Large intestine (tissue), 3 donors: ENCODE data around the gene RMI1. TPM values are rescaled to one million over a fixed set of nuclear protein-coding genes. Genes with fewer than 3 reads are reported as not detected.
"Not testable (repeated sequence)": the region's sequence is repeated elsewhere in the genome, so short reads cannot be mapped to it uniquely, and the experiment has no call there.

Source experiments
- DNase-seq, 2 donors: peaks; one replicate each; pipeline versions ENCODE4 v3.0.0 to v3.0.0-alpha.2; 2013
- H3K27ac ChIP-seq: one replicate; pipeline ENCODE4 v1.5.1; 2013; ENCODE audit warnings: low read length
- H3K27me3 ChIP-seq: 2 replicates; pipeline ENCODE4 v1.6.1; 2013; ENCODE audit warnings: low read length; ENCODE audit not compliant: control insufficient read depth, insufficient read depth
- H3K36me3 ChIP-seq: 2 replicates; pipeline ENCODE4 v1.6.1; 2013; ENCODE audit warnings: low read length; ENCODE audit not compliant: control insufficient read depth, insufficient read depth
- H3K4me1 ChIP-seq: one replicate; pipeline ENCODE4 v1.6.1; 2013; ENCODE audit warnings: low read length; ENCODE audit not compliant: control insufficient read depth, insufficient read depth
- H3K4me3 ChIP-seq: one replicate; pipeline ENCODE4 v1.5.1; 2013; ENCODE audit warnings: low read length
- H3K9me3 ChIP-seq: one replicate; pipeline ENCODE4 v1.6.1; 2013; ENCODE audit warnings: mild to moderate bottlenecking, low read depth, low read length, moderate library complexity; ENCODE audit not compliant: control insufficient read depth
- WGBS: methylation state at CpG from one replicate; pipeline ENCODE4 v1.1.5; 2013; ENCODE audit warnings: low lambda C conversion rate; ENCODE audit not compliant: insufficient coverage; 5-methylcytosine and 5-hydroxymethylcytosine counted together
- polyA plus RNA-seq: library from polyadenylated mRNA; unstranded; fragments of 120-200 nt; gene quantifications from one replicate; pipeline ENCODE4 v1.2.1, GENCODE V29; 2013

RMI1 gene
- polyA plus RNA-seq, 1 donor, result 12.0 TPM

DNA sequence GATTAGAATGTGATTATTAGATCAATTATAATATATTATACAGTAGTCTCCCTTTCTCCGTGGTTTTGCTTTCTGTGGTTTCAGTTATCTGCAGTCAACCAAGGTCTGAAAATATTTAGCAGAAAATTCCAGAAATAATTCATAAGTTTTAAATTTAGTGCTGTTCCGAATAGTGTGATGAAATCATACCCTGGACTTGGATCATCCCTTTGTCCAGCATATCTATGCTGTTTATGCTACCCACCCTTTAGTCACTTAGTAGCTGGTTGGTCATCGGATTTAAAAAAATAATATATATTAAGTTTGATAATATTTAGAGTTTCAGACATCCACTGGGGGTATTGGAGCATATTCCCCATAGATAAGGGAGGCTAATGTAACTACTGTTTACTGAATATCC lies 19.6 kb downstream of the RMI1 start:
- H3K27ac ChIP-seq, result no peak overlapping the region
- no peak for DNase-seq
- 100% methylated on average over 1 of the region's 3 CpGs for WGBS
- no peaks in the 10 kb centered on the region for H3K27me3 ChIP-seq
- peaks cover 3% of the 10 kb centered on the region for H3K4me1 ChIP-seq
- peaks cover 7% of the 10 kb centered on the region for H3K36me3 ChIP-seq
- H3K9me3 ChIP-seq, result peaks cover 2% of the 10 kb centered on the region
- H3K4me3 ChIP-seq, result no peak overlapping the region

DNA sequence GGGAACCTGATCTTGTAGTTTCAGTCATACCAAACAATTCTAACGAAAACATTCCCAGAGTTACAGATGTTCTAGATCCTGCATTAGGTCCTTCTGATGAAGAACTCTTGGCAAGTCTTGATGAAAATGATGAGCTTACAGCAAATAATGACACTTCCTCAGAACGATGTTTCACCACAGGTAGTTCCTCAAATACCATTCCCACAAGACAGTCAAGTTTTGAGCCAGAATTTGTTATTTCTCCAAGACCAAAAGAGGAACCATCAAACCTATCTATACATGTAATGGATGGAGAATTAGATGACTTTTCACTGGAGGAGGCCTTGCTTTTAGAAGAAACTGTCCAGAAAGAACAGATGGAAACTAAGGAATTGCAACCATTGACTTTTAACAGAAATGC lies 21.0 kb downstream of the RMI1 start:
- Histone ChIP-seq H3K4me1 (peaks cover 3% of the 10 kb centered on the region), H3K4me3 (no peak overlapping the region), H3K27me3 (no peaks in the 10 kb centered on the region), H3K9me3 (peaks cover 2% of the 10 kb centered on the region), H3K27ac (no peak overlapping the region), H3K36me3 (peaks cover 7% of the 10 kb centered on the region)
- WGBS, result no CpG with 5 or more reads among the region's 2 CpGs
- DNase-seq, result no peak

DNA sequence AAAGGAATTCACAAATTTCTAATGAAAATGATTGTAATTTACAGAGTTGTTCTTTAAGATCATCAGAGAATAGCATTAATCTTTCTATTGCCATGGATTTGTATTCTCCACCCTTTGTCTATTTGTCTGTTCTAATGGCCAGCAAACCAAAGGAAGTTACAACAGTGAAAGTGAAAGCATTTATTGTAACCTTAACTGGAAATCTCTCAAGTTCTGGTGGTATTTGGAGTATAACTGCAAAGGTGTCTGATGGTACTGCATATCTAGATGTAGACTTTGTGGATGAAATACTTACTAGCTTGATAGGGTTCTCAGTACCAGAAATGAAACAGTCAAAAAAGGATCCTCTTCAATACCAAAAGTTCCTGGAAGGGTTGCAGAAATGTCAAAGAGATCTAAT lies 21.7 kb downstream of the RMI1 start:
- no peak overlapping the region for H3K4me3 ChIP-seq
- H3K27ac ChIP-seq, result no peak overlapping the region
- peak in 1 of 2 donors; percentile 42 for DNase-seq
- H3K9me3 ChIP-seq, result peaks cover 4% of the 10 kb centered on the region
- peaks cover 7% of the 10 kb centered on the region for H3K36me3 ChIP-seq
- H3K4me1 ChIP-seq, result peaks cover 3% of the 10 kb centered on the region
- no peaks in the 10 kb centered on the region for H3K27me3 ChIP-seq

- WGBS, result 100% methylated on average over 1 of the region's 3 CpGs
These were observed 22.6 kb downstream of the RMI1 start for GRCh38 chr9:84003246-84003645.

GRCh38 chr9:84007662-84008061 lies 27.1 kb downstream of the RMI1 start:
- DNase-seq, result no peak
- WGBS, result 86% methylated on average over 1 of the region's 2 CpGs
- peaks cover 3% of the 10 kb centered on the region for H3K36me3 ChIP-seq
- no peak overlapping the region for H3K27ac ChIP-seq
- no peaks in the 10 kb centered on the region for H3K27me3 ChIP-seq
- H3K4me3 ChIP-seq, result no peak overlapping the region
- no peaks in the 10 kb centered on the region for H3K4me1 ChIP-seq
- H3K9me3 ChIP-seq, result peaks cover 3% of the 10 kb centered on the region

More at GRCh38 chr9:84003246-84003645, 22.6 kb downstream of the RMI1 start:
- Histone ChIP-seq H3K27ac (no peak overlapping the region), H3K4me1 (peaks cover 3% of the 10 kb centered on the region), H3K9me3 (peaks cover 3% of the 10 kb centered on the region), H3K4me3 (no peak overlapping the region), H3K36me3 (peaks cover 7% of the 10 kb centered on the region), H3K27me3 (no peaks in the 10 kb centered on the region)
- no peak for DNase-seq

DNA sequence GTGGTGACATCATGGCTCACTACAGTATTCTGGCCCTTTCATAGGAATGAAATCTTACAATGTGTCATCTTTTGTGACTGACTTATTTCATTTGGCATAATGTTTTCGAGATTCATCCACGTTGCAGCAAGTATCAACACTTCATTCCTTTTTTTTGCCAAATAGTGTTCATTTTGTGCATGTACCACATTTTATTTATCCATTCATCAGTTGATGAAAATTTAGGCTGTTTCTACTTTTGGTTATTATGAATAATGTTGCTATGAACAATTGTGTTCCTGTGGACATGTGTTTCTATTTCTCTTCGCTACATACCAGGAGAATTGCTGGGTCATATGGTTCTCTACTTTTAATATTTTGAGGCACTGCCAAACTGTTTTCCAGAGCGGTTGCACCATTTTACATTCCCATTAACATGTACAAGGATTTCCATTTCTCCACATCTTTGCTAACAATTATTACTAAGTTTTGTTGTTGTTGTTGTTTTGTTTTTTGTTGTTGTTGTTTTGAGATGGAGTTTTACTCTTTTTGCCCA lies 43.5 kb downstream of the RMI1 start:
- Histone ChIP-seq H3K4me1 (no peaks in the 10 kb centered on the region), H3K27ac (no peak overlapping the region), H3K36me3 (no peaks in the 10 kb centered on the region), H3K27me3 (no peaks in the 10 kb centered on the region), H3K9me3 (no peaks in the 10 kb centered on the region), H3K4me3 (no peak overlapping the region)
- DNase-seq, result no peak
- 92% methylated on average over 3 of the region's 4 CpGs for WGBS

DNA sequence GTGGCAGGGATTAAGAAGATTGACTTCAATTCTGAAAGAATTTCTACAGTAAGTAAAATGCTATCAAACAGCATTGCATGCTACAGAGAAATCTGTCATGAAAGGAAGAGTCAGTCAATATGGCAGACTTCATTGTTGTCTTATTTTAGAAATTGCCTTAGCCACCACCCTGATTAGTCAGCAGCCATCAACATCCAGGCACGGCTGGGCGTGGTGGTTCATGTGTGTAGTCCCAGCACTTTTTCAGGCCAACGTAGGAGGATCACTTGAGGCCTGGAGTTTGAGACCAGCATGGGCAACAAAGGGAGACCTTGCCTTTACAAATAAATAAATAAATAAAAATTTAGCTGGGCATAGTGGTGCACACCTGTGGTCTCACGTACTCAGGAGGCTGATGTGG lies 46.6 kb downstream of the RMI1 start:
- Histone ChIP-seq H3K36me3 (no peaks in the 10 kb centered on the region), H3K4me3 (no peak overlapping the region), H3K9me3 (no peaks in the 10 kb centered on the region), H3K27me3 (no peaks in the 10 kb centered on the region), H3K4me1 (no peaks in the 10 kb centered on the region), H3K27ac (no peak overlapping the region)
- no CpG with 5 or more reads among the region's 4 CpGs for WGBS
- DNase-seq, result no peak

GRCh38 chr9:84031534-84031933 lies 50.9 kb downstream of the RMI1 start:
- Histone ChIP-seq H3K4me3 (no peak overlapping the region), H3K4me1 (no peaks in the 10 kb centered on the region), H3K27me3 (no peaks in the 10 kb centered on the region), H3K36me3 (no peaks in the 10 kb centered on the region), H3K9me3 (no peaks in the 10 kb centered on the region), H3K27ac (no peak overlapping the region)
- no CpG with 5 or more reads among the region's 2 CpGs for WGBS
- no peak for DNase-seq

DNA sequence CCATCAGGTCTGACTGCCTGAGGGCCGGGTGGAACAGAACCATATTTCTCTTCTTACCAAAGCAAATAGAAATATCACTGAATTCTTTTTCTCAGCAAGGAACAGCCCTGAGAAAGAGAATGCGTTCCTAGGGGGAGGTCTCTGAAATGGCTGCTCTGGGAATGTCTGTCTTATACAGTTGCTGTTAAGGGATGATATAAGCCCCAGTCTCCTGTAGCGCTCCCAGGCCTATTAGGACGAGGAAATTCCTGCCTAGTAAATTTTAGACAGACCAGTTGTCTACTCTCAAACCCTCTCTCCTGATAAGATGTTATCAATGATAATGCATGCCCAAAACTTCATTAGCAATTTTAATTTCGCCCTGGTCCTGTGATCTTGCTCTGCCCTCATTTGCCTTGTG lies 61.3 kb downstream of the RMI1 start:
- H3K9me3 ChIP-seq, H3K36me3 ChIP-seq, H3K27ac ChIP-seq, H3K27me3 ChIP-seq, H3K4me1 ChIP-seq, H3K4me3 ChIP-seq, DNase-seq: not testable (repeated sequence)
- WGBS, result no CpG with 5 or more reads among the region's 5 CpGs

- WGBS, result no CpG with 5 or more reads among the region's 5 CpGs
These were observed 65.0 kb downstream of the RMI1 start for GRCh38 chr9:84045481-84046097.

More at GRCh38 chr9:84045481-84046097, 65.0 kb downstream of the RMI1 start:
- Histone ChIP-seq H3K27me3 (no peaks in the 10 kb centered on the region), H3K4me1 (no peaks in the 10 kb centered on the region), H3K9me3 (no peaks in the 10 kb centered on the region), H3K36me3 (no peaks in the 10 kb centered on the region), H3K4me3 (no peak overlapping the region), H3K27ac (no peak overlapping the region)
- DNase-seq, result peak; percentile 8 to 60
